Gastrocnemius medialis (tissue), 4 donors: Measurements from ENCODE around the gene OR10A2.

ENCODE experiments used
- CTCF ChIP-seq, 5 experiments: fragments of 450-650 bp in 3 of 5; fragments of 200-600 bp in 2 of 5; sonication (generic) in 2 of 5; IDR thresholded peaks in 4 of 5; conservative IDR thresholded peaks in 1 of 5; 1 replicate in 4 of 5; 2 replicates in 1 of 5; pipeline ENCODE4 v1.5.1; 2016 to 2019; ENCODE audit warnings: antibody characterized with exemption in 5 of 5, mild to moderate bottlenecking in 3 of 5, moderate library complexity in 3 of 5
- POLR2A ChIP-seq, 2 donors: fragments of 450-650 bp; IDR thresholded peaks; one replicate each; pipeline ENCODE4 v1.6.1; 2017; ENCODE audit warnings: antibody characterized with exemption in 2 of 2, mild to moderate bottlenecking in 2 of 2, moderate library complexity in 2 of 2

- no peak for TF ChIP-seq POLR2A (IDR thresholded peaks at IDR 0.05)
- no peak for TF ChIP-seq CTCF (IDR thresholded peaks at IDR 0.05 in 4 of 5, conservative IDR thresholded peaks at IDR 0.05 in 1 of 5)
Observed at GRCh38 chr11:6919698-6920097, 56.8 kb downstream of the OR10A2 start.
